ENCODE data around the gene SMIM45.

DNA sequence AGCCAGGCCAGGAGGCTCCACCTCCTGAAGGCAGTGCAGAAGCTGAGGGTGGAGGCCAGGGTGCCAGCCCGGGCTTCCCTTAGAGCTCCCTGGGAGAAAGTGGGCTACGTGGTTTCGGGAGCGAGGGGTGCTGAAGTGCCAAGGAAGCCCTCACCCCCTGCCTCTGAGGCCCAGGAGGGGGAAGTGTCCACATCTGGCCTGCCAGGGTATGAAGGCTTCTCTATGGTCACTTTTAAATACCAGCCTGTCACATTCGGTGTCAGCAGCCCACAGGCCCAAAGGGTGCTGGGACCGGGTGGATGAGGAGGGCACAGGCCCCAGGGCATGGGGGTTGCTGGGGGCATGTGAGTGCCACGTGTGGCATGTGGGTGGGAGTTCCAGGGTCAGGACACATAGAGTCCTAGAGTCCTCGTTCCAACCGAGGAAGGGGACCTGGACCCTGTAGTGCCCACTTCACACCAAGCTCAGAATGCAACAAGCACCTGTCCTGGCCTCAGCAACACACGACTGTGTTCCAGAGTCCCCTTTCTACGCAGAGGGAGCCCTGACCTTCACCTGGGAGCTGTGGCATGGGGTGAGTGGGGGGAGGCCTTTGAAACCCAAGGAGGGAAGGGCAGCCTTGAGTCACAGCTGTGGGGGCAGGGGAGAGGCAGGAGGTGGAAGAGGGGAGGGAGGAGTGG, 38.8 kb upstream of the SMIM45 start:
- TF ChIP-seq, protein P1, sequence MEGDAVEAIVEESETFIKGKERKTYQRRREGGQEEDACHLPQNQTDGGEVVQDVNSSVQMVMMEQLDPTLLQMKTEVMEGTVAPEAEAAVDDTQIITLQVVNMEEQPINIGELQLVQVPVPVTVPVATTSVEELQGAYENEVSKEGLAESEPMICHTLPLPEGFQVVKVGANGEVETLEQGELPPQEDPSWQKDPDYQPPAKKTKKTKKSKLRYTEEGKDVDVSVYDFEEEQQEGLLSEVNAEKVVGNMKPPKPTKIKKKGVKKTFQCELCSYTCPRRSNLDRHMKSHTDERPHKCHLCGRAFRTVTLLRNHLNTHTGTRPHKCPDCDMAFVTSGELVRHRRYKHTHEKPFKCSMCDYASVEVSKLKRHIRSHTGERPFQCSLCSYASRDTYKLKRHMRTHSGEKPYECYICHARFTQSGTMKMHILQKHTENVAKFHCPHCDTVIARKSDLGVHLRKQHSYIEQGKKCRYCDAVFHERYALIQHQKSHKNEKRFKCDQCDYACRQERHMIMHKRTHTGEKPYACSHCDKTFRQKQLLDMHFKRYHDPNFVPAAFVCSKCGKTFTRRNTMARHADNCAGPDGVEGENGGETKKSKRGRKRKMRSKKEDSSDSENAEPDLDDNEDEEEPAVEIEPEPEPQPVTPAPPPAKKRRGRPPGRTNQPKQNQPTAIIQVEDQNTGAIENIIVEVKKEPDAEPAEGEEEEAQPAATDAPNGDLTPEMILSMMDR (IDR thresholded peaks at IDR 0.05): no peak
- TF ChIP-seq POLR2A (IDR thresholded peaks at IDR 0.05): no peak
